Suppressor macrophage treated with lipopolysaccharide for 4 hours (primary cell): ENCODE measurements around the gene HLA-DQB1.
"Not testable (repeated sequence)": the region's sequence is repeated elsewhere in the genome, so short reads cannot be mapped to it uniquely, and the experiment has no call there.

Experiments
- DNase-seq: peaks from one replicate; pipeline ENCODE4 v3.0.0-alpha.2; 2020

HLA-DQB1 gene

DNA sequence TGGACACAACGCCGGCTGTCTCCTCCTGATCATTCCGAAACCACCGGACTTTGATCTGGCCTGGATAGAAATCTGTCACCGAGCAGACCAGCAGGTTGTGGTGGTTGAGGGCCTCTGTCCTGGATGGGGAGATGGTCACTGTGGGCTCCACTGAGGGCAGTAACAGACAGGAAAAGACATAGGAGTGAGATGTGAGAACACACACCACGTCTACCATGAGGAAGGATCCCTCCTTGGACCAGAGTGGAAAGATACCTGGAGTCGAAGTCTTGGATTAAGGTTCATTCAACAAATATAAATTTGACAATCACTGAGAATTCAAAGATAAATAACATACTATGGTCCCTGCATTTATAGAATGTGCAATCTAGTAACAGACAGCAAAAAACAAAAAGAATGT, 4.4 kb downstream of the HLA-DQB1 start:
- DNase-seq, result no peak

DNA sequence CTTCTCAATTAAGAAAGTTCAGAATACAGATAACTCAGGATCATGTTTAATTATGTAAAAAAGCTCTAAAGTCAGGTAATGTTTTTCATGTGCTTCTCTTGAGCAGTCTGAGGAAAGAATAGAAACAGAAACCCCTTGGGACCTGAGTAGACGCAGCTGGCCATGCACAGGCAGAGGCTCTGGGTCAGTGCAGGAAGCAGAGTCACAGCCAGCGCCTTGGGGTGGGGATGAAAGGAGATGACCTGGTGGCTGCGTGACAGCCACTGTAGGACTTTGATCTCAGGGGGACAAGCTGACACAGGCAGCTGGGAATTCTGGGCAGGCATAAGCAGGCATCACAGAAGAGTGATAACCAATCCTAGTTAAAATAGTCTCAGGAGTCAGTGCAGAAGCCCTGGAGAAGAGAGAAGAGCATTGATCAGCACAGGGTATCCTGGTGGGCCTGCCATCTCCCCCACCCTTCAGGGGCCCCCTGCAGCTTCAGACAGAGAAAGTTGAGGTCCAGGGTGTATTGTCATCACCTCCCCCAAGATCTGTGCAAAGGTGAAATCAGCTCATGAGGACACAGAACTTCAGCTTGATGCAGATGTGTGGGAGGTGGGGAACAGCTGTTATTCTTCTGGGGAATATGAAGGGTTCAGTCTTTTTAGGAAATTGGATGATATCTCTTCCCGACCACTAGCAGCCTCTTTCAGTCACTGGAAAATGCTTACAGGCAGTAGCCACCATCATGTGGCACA, 6.4 kb downstream of the HLA-DQB1 start:
- no peak for DNase-seq

DNA sequence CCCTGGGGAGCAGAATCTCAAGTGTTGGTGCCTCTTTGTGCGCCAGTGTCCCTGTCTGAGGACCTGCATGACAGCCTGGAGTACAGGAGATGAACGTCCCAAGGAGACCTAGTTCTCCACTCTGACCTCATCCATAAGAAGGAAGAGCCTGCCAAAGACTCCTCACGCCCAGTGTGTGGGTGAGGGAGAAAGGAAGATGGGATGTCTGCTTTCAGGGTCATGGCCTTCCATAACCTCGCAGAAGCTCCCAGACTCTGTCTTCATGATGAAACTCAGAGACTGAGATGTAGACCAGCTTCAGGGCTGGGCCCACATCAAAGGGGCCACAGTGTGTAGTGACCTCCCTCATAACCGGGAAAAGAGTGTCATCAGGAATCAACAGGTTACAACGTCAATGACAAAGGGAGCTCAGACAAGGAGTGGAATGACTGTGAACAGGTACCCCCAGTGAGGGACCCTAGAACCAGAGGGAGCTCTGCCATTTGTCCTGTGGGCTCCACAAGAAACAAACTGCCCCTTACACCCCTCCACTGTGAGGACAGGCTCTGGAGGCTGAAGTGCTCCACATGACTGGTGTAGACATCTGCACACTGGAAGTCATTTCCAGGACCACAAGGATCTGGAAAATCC, 8.1 kb downstream of the HLA-DQB1 start:
- peak; percentile 55 for DNase-seq

DNA sequence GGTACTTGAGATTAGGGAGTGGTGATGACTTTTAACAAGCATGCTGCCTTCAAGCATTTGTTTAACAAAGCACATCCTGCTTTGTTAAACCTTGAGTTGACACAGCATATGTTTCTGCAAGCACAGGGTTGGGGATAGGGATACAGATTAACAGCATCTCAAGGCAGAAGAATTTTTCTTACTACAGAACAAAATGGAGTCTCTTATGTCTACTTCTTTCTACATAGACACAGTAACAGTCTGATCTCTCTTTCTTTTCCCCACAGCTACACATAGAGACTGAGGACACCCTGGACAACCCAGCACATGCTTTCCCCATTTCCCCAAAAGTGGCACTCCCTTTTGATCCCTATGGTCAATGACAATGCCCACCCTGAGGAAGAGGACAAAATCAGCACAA, 8.6 kb downstream of the HLA-DQB1 start:
- DNase-seq, result not testable (repeated sequence)

DNA sequence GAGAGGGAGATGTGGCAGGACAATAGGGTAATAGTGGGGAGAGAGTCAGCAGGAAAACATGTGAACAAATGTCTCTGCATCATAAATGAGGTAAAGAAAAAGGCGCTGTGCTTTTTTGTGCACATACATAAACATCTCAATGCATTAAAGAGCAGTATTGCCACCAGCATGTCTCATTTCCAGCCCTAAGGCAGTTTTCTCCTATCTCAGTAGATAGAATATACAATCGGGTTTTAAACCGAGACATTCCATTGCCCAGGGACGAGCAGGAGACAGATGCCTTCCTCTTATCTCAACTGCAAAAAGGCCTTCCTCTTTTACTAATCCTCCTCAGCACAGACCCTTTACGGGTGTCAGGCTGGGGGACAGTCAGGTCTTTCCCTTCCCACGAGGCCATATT, 9.1 kb downstream of the HLA-DQB1 start:
- DNase-seq, result not testable (repeated sequence)

DNA sequence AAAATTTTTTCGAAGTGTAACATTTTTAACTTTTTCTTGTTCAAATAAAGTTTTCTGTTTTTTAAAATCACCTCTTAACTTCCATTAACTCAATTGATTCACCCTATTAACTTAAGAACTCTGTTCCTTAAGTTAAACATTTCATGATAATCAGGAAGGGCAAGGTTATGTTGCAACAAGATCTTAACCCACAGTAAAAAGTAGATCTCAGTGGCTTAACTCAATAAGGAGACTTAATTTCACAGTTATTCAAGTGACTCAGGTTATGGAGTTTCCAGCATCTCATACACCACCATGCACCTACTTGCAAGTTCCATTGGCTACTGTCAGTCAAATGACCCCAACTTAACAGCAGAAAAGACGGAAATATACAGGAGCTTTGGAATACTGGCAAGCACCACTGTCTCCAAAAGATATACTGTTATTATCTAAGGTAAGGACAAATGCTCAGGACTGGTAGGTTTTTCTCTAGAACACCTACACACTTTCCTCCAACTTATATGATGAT, 11.2 kb downstream of the HLA-DQB1 start:
- DNase-seq, result no peak

DNA sequence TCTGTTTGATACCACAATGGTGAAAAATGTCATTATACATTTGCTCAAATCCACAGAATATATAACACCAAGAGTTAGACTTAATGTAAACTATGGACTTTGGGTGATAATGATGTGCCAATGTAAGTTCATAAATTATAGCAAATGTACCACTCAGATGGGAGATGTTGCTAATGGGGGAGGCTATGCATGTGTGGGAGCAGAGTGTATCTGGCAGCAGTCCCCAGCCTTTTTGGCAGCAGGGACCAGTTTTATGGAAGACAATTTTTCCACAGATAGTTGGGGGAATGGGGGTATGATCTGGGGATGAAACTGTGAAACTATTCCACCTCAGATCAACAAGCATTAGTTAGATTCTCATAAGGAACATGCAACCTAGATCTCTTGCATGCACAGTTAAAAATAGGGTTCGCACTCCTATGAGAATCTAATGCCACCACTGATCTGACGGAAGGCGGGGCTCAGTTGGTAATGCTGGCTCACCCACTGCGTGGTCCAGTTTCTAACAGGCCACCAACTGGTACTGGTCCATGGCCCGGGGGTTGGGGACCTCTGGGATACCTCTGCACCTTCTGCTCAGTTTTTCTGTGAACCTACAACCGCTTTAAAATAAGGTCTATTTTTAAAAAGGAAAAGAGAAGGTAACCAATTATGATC, 21.3 kb downstream of the HLA-DQB1 start:
- no peak for DNase-seq

DNA sequence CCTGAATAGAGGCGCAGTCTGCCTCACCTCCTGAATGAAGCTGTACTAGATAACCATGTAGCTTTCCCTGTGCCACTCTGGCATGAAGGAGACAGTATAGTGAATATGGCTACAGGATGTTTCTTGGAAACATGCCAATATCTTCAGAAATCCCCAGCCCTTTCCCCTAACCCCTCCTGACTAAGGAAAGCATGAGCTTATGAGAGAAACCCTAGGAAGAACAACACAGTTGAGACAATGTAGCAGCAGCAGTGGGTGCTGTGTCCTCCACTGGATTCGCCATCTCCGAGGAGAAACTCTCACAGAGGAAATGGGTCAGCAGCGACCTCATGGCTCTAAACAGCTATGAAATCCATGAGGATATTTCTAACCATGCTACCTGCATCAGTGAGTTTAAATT, 22.6 kb downstream of the HLA-DQB1 start:
- DNase-seq, result no peak

DNA sequence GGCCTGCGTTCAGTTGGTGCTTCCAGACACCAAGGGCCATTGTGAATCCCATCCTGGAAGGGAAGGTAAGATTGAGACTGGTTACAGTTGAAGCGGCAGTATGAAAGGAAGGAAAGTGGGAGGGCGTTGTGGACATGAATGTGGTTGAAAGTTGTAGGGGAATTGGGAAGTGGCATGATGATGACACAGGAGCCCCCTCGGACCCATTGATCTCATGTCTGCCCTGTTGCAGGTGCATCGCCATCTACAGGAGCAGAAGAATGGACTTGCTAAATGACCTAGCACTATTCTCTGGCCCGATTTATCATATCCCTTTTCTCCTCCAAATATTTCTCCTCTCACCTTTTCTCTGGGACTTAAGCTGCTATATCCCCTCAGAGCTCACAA, 23.7 kb downstream of the HLA-DQB1 start:
- no peak for DNase-seq

DNA sequence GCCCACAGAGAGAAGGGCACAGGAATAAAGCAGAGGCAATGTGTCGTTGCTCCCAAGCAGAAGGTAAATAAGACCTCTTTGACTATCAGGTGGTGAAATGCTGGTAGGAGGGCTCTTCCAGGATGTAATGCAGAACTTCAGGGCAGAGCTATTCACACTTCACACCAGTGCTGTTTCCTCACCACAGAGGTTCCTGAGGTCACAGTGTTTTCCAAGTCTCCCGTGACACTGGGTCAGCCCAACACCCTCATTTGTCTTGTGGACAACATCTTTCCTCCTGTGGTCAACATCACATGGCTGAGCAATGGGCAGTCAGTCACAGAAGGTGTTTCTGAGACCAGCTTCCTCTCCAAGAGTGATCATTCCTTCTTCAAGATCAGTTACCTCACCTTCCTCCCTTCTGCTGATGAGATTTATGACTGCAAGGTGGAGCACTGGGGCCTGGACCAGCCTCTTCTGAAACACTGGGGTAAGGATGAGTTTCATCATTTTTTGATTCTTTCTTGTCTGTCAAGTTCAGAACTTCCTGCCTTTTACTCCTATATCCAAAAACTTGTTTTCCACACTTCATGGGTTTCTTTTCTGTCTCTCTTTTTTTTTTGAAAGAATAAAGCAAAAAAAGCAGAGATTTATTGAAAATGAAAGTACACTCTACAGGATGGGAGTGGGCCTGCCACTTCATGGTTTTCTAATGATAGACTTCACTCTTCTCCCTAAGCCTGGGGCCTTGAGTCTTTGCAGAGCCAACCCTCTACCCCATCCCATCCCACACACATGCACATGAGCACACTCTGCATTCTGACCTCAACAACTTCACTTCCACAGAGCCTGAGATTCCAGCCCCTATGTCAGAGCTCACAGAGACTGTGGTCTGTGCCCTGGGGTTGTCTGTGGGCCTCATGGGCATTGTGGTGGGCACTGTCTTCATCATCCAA, 24.4 kb downstream of the HLA-DQB1 start:
- peak; percentile 42 for DNase-seq

DNA sequence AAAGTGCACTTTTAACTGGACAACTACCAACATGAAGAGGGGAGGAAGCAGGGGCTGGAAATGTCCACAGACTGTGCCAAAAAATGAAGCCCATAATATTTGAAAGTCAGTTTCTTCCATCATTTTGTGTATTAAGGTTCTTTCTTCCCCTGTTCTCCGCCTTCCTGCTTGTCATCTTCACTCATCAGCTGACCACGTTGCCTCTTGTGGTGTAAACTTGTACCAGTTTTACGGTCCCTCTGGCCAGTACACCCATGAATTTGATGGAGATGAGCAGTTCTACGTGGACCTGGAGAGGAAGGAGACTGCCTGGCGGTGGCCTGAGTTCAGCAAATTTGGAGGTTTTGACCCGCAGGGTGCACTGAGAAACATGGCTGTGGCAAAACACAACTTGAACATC, 25.3 kb downstream of the HLA-DQB1 start:
- no peak for DNase-seq

DNA sequence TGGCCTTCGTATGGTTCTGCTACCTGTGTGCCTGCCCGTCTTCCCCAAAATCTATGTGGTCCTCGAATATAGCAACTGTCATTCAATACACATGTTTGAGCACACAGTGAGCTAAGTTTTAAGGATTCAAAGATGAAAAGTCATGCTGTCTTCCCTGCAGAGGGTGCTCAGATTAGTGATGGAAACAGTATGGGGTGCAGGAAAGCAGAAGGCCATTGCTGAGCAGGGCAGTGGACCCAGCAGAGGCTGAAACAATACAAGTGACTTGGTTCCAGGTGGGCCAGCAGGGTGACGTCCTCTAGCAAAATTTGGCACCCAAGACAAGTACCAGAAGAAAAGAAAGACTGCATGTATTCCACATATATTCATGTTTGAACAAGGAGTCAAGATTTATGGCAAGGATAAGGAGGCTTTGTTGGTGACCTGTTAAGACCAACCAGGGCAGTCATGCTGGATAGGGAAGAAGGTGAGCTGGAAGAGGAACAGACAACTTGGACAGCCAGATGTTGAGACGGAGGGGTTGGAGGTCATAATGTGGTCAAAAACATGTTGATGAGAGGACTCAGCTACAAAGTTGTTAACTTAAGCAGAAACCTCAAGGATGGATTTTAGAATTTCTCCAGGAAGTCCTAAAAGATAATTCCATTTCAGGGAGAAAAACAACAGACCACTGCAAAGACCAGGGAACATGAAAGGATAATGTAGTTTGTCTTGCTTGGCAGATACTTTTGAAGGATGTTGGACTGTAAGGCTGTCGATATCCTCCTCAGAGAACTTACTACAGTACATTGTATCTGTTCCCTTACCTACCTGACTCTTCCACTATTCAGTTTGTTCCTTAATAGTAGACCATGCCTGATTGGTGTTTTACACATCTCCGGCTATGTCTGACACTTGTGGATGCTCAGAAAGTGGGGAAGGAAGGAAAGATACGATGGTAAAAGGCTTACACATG, 26.7 kb downstream of the HLA-DQB1 start:
- no peak for DNase-seq

DNA sequence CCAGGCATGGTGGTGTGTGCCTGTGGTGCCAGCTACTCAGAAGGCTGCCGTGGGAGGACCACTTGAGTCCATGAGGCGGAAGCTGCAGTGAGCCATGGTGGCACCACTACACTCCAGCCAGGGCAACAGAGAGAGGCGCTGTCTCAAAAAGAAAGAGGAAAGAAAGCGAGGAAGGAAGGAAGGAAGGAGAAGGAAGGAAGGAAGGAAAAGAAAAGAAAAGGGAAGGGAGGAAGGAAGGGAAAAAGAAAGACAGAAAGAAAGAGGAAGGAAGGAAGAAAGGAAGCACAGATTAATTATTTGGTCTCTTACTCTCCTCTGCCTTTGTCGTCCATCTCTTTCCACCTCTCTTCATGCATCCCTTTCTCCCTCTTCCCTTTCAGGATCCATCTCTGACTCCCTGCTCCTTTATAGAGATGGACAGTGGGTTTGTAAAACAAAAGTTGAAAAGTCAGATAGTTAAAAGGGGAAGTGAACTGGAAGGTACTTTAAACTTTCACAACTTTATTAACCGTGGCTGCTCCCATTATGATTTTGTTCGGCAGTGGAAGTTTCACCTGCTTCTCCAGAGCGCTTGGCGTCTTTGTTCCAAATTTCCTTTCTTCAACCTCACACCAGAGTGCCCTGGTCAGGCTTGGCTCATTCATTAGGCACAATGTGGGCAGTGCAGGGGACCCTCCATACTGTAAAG, 27.8 kb downstream of the HLA-DQB1 start:
- DNase-seq, result no peak

DNA sequence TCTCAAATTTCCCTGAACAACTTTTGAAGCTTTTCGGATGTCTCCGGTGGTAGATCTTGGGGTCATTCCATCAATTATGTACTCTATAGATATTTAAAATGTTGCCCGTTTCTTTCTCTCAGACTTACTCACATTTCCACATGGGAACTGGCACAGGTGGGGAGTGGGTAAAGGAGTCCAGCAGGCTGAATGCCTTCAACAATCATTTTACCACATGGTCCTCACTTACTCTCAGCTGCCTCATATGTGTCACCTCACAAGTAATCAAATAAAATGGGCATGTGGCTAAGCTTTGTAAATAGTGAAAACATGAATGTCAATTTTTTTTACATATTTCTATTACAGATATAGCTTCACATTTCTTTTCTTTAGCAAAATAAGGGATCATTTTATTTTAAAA, 28.6 kb downstream of the HLA-DQB1 start:
- DNase-seq, result no peak

DNA sequence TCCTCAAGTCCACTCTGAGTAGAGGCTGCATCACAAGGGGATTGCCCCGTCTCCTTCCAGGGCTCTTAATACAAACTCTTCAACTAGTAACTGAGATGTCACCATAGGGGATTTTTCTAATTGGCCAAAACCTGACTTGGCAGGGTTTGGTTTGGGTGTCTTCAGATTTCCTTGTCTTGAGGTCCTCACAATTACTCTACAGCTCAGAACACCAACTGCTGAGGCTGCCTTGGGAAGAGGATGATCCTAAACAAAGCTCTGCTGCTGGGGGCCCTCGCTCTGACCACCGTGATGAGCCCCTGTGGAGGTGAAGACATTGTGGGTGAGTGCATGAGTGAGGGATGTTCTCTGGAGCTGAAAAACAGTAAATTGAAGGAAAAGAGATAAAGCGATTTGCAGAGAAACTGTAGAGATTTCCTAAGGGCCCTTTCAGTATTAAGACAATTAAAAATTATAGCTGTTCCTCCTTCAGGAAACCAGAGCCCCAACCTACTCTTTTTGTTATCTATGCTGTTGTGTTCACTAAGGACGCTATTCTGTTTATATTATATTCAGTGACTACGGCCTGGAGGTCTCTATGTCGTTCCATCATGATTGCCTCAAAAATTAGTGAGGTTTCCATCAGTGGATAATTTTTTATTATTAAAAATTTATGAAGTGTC, 29.1 kb downstream of the HLA-DQB1 start, which contains the start of gene HLA-DQA1:
HLA-DQA1 (plus strand) TSS at position 188 of the 662 bp plus-strand sequence; CDS start at position 241, 53 bp downstream.
- peak; percentile 75 for DNase-seq

DNA sequence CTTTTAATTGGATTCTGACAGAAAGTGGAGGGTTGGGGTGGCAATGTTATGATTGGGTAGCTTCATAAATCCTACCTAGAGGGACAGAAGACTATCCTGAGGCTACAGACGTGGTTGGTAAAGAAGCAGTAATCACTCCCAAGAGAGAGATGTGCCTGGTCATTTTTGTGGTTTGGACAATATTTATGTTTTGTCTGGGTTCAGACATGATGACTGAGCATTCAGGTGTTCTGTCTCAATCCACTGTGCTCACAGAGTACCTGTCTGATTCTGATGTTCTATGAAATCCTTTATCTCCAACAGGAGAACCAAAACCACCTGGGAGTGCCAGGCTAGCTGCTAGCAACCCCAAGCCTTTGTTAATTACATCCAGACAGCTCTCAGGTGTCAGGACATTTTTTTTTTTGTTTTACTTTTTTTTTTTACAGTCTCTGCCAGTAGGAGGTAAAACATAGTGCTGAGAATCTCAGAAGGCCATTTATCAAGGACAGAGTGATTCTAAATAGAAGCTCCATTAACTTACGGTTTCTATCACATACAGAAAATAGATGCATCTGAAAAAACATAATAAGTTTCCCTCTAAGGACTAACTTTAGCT, 30.8 kb downstream of the HLA-DQB1 start:
- DNase-seq, result no peak

DNA sequence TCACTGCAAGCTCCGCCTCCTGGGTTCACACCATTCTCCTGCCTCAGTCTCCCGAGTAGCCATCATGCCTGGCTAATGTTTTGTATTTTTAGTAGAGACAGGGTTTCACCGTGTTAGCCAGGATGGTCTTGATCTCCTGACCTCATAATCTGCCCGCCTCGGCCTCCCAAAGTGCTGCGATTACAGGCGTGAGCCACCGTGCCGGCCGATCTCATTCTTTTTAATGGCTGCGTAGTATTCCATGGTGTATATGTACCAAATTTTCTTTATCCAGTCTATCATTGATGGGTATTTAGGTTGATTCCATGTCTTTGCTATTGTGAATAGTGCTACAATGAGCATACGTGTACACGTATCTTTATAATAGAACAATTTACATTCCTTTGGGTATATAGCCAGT, 36.7 kb downstream of the HLA-DQB1 start:
- DNase-seq, result not testable (repeated sequence)

DNA sequence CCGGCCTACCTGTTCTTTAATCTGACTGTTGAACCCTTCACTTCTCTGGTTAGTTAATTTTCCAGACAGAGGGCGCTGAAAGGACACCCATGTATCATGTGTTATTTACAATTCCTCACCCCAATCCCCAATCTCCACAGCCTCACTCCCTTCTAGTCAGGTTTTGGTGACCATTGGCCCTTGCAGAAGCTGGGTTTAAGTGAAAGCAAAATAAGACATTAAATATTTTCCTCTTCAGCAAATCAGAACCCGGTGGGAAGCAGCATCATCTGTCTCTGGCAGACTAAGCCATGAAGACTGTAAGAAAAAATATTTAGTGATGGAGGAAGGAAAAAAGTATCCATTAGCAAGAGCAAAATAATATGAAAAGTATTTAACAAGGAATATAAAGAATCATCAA, 38.6 kb downstream of the HLA-DQB1 start:
- peak; percentile 63 for DNase-seq

DNA sequence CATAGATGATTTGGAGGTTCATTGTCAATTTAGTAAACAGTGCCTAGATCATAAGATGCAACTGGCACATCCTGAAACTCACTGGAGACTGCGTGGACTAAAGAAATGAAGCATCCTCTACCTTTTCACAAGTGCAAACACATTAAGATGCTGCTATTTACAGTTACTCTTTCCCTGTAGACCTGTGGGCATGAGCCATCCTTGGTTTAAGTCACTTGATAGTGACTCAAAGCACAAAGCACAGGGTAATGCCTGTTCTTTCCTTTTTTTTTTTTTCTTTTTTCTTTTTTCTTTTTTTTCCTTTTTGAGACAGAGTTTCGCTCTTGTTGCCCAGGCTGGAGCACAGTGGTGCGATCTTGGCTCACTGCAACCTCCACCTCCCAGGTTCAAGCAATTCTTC, 39.2 kb downstream of the HLA-DQB1 start:
- DNase-seq, result no peak

DNA sequence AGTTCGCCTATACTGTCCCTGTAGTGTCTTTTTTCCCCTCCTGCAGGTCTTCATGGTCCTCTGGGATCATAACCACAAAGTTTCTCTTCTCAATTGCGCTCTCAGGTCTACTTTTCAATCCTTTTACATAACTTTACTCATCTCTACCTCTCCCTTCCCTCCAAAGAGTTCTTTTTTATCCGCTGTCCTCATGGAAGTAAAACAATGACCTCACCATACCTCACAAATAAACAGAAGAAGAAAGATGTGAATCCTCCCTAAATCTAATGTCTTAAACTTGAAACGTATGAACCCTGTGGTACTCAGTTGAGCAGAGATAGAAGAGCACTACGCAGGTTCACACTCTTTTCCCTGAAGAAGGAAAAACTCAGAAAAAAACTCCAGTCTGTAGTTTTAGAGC, 41.3 kb downstream of the HLA-DQB1 start:
- no peak for DNase-seq
